Activated T-helper 1 cell treated with Interleukin-2 at 50 U/mL for 16 hours (primary cell): ENCODE data around the gene SPC25.
"Not testable (repeated sequence)": the region's sequence is repeated elsewhere in the genome, so short reads cannot be mapped to it uniquely, and the experiment has no call there.

ENCODE experiments used
- DNase-seq: peaks from one replicate; pipeline ENCODE4 v3.0.0-alpha.2; 2020; ENCODE audit warnings: low read depth

SPC25 gene

DNA sequence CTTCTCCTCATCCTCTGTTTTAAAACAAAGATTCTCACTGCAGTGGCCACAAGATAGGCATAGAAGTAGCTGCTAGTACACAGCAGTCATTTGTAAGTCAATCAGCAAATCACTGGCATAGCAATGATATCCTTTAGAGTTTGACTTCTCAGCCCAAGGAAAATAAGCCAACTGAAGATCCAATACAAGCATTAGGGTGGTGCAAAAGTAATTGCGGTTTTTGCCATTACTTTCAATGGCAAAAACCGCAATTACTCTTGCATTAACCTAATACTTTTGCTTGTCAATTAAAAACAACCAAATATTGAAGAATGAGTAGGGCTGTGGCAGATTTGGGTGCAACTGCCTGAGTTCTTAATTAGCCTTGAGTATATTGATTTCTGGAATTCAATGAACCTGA is 13.7 kb upstream of the SPC25 start:
- DNase-seq, result no peak

DNA sequence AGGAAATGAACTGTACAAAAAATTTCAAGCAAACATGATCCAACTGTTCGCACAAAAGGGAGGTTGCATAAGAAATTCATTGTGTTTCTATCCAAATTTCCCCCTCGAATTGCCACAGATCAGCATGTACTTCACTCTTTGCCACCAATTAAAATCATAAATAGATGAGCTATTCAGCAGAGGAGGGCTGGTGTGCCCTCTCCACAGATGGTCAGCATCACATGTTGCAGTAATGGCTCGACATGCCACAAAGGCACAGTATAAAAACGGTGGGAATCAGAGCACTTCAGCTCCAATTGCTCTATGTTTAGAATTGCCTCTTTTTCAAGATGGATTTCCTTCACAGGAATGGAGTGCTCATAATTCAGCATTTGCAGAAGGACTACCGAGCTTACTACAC is 10.8 kb upstream of the SPC25 start, which contains the start of gene G6PC2:
TSS of gene G6PC2 (plus strand) at position 289 of the 400 bp plus-strand sequence. CDS start at position 330, 41 bp downstream.
- DNase-seq, result no peak

DNA sequence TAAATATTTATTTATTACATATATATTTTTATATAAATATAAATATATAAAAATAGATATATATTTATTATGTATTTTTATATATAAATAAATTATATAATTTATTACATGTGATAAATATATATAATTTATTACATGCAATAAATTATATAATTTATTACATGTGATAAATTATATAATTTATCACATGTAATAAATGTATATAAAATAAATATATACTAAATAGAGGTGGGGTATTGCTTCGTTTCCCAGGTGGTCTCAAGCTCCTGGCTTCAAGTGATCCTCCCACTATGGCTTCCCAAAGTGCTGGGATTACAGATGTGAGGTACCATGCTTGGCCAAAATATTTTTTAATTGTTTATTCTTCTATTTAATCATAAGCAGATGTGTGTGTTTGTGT is 7.2 kb upstream of the SPC25 start:
- DNase-seq, result no peak

DNA sequence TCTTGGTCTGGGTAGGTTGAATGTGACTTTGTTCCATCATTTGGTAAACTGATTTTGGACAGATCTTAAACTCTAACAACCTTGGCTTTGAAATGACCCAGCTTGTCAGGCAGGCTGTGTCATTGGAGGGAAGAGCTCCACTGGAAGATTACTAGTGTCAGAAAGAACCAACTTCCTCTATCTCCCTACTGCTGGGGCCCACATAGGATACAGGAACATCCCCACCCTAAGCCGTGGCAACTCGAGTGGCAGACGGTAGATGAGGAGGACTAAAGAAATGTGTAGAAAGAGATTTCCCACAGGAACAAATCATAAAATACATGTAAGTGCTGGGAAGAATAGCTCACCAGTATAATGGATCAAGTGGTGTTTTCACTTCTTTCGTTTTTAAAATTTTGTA is 6.6 kb upstream of the SPC25 start:
- DNase-seq, result no peak

DNA sequence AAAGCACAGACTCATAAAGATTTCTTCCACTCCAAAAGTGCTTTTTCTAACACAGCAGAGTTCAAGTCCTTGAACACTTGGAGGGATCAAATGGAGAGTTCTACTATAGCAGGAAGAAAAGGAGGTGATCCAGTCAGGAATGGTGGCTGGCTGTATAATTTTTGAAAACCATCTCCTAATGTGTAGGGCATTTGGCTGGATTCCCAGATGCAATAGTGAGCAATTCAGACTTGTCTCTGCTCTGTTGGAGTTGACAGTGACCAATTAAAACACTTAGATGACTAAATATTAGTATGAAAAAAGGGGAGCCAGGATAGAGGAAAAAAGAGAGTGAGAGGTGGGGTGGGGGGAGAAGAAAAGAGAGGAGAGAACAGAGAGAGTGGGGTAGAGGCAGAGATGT is 5.5 kb upstream of the SPC25 start:
- no peak for DNase-seq

DNA sequence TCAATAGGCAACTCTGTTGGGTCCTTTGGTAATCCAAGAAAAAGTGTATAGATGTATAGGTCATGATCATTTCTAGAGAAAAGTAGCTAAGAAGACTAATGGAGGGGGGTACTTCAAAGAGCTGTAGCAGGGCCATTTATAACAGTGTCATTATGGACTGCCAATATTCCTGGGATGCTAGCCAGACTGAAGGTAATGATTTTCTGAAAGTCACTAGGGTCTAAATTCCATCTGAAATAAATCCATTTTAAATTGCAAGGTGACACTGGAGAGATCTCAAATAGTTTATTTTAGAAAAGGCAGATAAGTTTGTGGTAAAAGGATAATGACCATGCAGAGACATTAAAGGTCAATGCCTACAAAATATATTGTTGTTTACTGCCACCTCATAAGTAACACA is 4.5 kb upstream of the SPC25 start:
- no peak for DNase-seq

DNA sequence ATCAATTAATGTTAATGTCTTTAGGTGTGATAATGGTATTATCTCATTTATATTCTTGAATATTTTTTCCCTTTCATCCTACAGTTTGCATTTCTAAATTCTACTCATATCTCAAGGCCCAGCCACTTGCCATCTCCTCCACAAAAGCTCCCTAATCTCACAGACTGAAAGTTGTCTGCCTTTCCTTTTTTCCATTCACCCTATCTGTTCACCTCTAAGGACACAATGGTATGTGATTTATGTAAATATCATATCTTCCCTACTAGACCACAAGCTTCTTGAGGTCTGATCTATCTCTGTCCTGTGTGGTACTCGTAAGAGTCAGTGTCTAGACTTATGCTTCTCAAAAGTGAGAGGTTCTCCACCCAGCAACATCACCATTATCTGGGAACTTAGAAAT is 3.9 kb upstream of the SPC25 start:
- DNase-seq, result no peak

DNA sequence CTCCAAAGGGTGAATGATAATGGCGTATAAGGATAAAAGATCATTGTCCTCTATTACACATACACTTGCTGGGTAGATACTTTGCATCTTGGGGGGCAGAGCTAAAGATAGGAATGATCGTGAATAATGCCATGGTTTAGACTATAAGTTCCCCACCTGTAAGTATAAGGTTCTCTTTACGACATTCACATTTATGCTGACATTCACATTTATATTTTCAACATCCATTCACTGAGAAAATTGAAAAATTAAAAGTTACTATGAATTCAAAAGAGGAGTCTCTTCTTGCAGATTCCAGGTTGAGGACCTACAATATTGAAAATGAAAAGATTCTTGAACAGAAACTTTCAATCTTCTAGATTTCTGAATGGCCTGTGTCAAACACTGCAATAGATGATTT is 2.1 kb upstream of the SPC25 start:
- DNase-seq, result no peak

DNA sequence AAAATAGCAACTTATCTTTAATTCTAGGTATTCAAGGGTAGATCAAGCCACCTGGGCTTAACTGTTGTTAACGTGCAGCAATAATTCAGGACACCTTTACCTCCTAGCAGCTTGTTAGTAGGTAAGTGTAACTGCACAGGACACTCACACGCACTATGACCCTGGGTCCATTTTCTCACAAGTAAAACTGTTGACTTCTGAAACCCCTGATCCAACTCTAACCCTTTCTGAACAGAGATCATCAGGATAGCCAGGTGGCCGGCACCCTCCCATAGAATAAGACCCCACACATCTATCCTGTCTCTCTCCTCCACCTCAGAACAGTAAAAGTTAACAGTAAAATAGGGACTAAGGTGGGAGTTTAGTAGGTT is 610 bp downstream of the SPC25 start:
- no peak for DNase-seq

DNA sequence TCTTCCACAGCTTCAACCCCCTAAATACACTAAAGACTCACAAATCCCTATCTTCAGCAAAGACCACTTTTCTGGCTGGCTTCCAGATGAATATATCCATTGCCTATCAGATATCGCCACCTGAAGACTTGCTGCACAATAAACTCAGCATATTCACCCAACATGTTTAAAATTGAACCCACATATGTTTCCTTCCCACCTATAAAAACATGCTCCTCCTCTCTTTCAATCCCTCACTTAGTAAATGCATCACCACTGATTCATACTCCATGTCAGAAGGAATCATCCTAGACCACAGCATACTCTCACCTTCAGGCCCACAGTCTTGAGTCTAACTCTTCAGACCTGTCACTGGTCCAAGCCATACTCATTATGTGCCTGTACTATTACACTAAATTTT is 5.3 kb downstream of the SPC25 start:
- no peak for DNase-seq

DNA sequence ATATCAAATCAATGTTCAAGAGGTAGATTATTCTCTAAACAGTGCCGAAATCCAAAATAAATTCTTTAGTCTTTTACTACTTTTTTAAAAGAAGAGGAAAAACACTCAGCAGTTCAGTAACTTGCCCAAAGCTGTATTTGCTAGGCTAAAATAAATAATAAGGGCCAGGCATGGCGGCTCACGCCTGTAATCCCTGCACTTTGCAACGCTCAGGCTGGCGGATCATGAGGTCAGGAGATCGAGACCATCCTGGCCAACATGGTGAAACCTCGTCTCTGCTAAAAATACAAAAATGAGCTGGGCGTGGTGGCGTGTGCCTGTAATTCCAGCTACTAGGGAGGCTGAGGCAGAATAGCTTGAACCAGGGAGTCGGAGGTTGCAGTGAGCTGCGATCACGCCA is 8.1 kb downstream of the SPC25 start:
- DNase-seq, result not testable (repeated sequence)

DNA sequence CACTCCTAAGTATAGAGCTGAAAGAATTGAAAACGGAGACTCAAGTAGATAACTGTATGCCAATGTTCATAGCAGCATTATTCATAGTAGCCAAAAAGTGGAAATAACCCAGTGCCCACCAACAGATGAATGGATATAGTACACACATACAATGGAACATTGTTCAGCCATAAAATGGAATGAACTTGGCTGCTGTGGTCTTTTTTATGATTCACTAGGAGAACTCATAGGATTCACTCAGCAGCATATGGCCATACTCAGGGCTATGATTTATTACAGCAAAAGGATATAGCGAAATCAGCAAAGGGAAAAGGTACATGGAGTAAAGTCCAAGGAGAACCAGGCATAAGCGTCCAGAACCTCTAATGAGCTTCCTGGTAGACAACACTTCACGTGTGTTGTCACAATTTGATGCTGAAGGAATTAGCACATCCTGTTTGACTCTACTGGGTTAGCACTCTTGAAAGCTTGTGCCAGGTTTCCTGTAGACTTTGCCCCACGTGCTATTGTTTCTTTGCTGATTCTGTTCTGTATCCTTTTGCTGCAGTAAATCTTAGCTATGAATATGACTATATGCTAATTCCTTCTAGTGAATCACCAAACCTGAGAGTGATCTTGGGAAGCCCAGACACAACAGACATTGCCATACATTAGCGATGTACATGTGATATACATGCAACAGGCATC is 15.7 kb downstream of the SPC25 start:
- no peak for DNase-seq

DNA sequence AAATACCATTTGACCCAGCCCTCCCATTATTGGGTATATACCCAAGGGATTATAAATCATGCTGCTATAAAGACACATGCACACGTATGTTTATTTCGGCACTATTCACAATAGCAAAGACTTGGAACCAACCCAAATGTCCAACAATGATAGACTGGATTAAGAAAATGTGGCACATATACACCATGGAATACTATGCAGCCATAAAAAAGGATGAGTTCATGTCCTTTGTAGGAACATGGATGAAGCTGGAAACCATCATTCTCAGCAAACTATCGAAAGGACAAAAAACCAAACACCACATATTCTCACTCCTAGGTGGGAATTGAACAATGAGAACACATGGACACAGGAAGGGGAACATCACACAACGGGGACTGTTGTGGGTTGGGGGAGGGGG is 19.4 kb downstream of the SPC25 start:
- not testable (repeated sequence) for DNase-seq

DNA sequence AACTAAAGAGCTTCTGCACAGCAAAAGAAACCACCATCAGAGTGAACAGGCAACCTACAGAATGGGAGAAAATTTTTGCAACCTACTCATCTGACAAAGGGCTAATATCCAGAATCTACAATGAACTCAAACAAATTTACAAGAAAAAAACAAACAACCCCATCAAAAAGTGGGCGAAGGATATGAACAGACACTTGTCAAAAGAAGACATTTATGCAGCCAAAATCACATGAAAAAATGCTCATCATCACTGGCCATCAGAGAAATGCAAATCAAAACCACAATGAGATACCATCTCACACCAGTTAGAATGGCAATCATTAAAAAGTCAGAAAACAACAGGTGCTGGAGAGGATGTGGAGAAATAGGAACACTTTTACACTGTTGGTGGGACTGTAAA is 19.9 kb downstream of the SPC25 start:
- DNase-seq, result not testable (repeated sequence)

DNA sequence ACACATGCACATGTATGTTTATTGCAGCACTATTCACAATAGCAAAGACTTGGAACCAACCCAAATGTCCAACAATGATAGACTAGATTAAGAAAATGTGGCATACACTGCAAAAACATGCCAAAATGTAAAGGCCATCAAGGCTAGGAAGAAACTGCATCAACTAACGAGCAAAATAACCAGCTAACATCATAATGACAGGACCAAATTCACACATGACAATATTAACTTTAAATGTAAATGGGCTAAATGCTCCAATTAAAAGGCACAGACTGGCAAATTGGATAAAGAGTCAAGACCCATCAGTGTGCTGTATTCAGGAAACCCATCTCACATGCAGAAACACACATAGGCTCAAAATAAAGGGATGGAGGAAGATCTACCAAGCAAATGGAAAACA is 23.1 kb downstream of the SPC25 start:
- not testable (repeated sequence) for DNase-seq

DNA sequence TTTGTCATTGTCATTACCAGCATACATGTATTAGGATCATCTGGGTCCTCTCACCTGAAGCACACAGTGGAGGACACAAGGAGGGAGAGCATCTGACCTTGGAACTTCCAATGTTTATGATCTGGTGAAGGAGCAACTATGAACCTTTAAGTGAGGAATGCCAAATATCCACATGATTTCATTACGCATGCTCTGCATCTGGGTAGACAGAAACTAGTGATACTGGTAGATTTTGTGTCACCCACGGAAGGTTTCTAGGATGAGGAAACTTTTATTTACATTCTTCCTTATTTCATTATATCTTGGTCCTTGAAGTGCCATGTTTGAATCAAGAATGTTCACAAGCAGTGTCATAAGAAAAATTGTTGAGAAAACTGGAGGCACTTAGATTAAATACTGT is 32.1 kb downstream of the SPC25 start:
- DNase-seq, result no peak

DNA sequence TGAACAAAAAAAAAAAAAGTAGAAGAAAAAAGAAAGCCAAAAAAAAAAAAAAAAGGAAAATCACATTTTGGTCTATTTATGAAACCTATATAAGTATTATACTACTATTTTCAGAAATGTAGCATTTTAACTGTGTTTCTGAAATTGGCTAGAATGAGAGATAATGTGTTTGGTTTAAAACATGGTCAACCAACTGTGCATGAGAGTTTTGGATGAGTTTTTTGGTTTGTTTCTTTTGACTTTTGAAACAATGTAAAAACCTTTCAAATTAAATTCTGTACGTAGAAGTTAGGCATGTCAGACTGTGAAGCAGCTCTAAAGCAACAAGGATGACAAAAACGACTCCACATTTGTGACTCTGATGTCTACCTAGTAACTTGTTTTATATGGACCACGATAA is 34.6 kb downstream of the SPC25 start:
- DNase-seq, result no peak

DNA sequence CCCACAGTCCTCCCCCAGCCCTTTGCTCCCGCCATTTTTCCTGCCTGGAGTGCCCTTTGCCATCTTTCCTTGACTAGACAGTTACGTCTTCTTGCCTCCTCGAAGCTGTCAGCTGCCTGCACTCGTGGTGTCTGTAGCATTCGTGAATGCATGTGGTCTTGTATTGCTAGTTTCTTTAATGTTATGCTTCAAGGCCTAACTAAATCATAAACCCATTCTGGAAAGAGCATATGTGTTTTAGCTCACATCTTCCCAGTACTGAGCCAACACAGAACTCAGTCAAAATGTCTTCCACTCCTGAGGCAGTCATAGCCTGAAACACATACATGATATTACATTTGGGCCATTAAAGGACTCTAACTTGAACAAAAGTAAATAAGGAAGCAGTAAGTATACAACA is 35.6 kb downstream of the SPC25 start:
- no peak for DNase-seq

DNA sequence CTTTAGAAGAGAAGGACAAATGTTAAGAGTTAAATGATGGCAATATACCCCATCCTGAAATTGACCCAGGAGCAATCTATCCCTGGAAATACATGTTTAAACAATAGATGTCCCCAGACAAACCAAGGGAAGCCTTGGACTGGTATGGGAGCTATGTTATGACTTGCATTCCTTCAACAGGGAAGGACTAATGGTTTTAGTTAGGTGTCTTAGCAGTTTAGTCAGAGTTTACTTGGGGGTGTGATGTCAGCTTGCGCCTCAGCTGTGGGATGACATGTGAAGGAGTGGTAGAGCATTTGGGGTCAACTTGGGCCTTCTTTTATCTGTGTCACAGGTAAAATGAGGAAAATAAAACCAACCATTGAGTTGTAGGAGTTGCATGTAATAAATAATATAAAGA is 36.8 kb downstream of the SPC25 start:
- DNase-seq, result no peak

DNA sequence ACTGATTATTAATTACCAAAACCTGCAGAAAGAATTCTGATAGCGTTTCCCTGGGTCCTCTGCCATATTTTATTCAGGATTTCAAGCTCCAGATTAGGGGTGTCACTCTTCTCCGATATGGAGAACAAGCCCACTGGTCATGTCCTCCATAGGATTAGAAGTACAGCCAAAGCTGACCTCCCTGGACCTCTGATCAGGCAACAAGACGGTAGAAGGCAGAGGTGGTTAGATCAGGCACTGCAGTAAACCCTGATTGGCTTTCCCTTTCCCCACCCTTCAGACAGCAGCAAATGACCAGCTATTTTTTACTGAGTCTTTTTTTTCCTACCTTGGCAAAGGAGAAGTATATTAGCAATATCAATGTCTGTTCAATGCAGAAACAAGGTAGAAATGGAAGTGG is 37.7 kb downstream of the SPC25 start:
- DNase-seq, result no peak

DNA sequence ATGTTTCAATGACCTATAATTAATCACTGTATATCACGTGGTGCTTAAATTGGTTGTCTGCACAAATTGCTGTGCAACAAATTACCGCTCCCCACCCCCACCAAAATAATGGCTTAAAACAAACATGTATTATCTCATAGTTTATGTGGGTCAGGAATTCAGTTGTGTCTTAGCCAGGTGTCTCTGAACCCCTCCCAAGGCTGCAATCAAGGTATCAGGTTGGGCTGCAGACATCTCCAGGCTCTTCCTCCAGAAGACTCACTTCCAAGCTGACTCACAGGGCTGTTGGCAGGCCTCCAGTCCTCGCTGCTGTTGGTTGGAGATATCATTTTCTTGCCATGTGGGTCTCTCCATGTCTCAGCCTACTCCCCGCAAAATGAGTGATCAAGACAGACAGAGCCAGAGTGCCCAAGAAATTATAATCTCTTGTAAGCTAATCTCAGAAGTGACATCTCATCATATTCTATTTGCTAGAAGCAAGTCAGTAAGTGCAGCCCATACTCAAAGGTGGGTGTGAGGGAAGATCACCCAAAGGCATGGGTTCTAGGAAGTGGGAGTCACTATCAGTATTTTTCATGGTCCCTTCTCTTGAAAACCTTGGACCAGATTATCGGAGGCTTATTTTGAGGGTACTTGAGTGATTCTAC is 38.4 kb downstream of the SPC25 start:
- no peak for DNase-seq

DNA sequence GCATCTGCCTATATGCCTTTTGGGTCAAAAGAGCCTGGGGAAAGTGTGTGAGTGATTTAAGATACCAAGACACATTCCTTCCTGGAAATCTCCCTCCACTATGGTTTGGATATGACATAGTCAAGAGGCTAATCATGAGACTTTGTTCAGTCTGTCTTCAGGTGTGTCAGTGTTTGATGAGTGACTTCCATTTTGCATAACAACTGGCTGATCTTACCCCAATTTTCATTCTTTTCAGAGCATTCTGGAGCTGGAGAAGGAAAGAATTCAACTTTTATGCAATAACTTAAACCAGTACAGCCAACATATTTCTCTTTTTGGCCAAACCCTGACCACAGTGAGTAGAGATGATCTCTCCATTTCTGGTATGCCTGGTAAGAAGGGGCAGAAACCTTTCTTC is 39.4 kb downstream of the SPC25 start:
- DNase-seq, result no peak

DNA sequence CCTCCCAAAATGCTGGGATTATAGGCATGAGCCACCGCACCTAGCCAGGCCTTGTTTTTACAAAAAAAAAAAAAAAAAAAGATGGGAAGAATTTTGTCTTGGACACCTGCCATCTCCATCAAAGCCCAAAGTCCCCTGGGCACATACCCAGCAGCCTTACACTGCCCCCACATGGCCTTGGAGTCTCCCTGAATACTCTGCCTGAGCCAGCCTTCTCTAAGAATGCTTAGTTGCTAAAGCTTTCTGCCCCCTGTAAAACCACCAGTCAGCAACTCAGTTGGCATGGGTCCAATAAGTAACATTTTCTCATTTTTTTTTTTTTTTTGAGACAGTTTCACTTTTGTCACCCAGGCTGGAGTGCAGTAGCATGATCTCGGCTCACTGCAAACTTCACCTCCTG is 40.6 kb downstream of the SPC25 start:
- DNase-seq, result no peak

DNA sequence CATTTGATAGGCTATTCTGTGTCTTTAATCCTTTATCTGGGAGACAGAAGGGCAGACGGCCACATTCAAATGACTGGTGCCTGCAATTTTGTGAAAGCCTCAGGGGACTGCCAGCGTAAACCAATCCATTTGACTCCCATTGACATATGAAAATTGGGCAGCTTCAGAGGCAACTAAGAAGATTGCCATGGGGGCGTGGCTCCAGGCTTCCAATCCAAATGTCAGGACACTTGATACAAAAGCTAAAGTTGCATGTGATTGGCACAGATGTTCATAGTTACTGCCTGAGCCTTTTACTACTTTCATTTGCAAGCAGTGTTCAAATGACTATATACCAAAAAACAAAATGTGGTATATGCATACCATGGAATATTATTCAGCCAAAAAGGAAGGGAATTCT is 42.0 kb downstream of the SPC25 start:
- DNase-seq, result no peak
